Right atrium auricular region (tissue), 2 donors: ENCODE results near the gene DLG2. TPM values are rescaled to one million over a fixed set of nuclear protein-coding genes. Genes with fewer than 3 reads are reported as not detected.
"Not testable (repeated sequence)": the region's sequence is repeated elsewhere in the genome, so short reads cannot be mapped to it uniquely, and the experiment has no call there.

Experiments
- DNase-seq: peaks from one replicate; pipeline ENCODE4 v3.0.0-alpha.2; 2019; ENCODE audit warnings: low spot score
- H3K27ac ChIP-seq, 2 donors: fragments of 200-600 bp; sonication (generic); 1 replicate in 1 of 2; 2 replicates in 1 of 2; pipeline ENCODE4 v1.5.1; 2016 to 2019
- H3K27me3 ChIP-seq, 2 donors: fragments of 200-600 bp; sonication (generic); one replicate each; pipeline versions ENCODE4 v1.5.1 to v1.6.0; 2017 to 2019
- H3K36me3 ChIP-seq: fragments of 200-600 bp; sonication (generic); one replicate; pipeline ENCODE4 v1.5.1; 2016
- H3K4me1 ChIP-seq, 2 donors: fragments of 200-600 bp; sonication (generic); one replicate each; pipeline versions ENCODE4 v1.5.1 to v1.6.0; 2017 to 2019
- H3K4me3 ChIP-seq, 2 donors: fragments of 200-600 bp; sonication (generic); 1 replicate in 1 of 2; 2 replicates in 1 of 2; pipeline ENCODE4 v1.5.1; 2017 to 2019; ENCODE audit warnings: mild to moderate bottlenecking in 1 of 2, moderate library complexity in 1 of 2
- H3K9me3 ChIP-seq, 2 donors: fragments of 200-600 bp; sonication (generic); one replicate each; pipeline ENCODE4 v1.5.1; 2019
- total RNA-seq, 2 donors: library from RNA; depleted of rRNA; stranded (reverse); fragments of >200 nt; gene quantifications; one replicate each; pipeline ENCODE4 v1.1.0, GENCODE V29; 2016
- TF ChIP-seq, protein P1 (sequence below), 2 donors: fragments of 200-600 bp; sonication (generic); IDR thresholded peaks; one replicate each; pipeline ENCODE4 v1.5.1; 2019; ENCODE audit warnings: antibody characterized with exemption in 2 of 2

The DLG2 gene
- total RNA-seq, 2 donors from 2014 or later: 6.6 to 6.7 TPM

GRCh38 chr11:83601914-83602527 lies 2025.1 kb downstream of the DLG2 start:
- no peaks in the 10 kb centered on the region for H3K36me3 ChIP-seq
- H3K27ac ChIP-seq: no peak overlapping the region
- H3K4me3 ChIP-seq: no peak overlapping the region
- H3K27me3 ChIP-seq: no peaks in the 10 kb centered on the region
- TF ChIP-seq, protein P1, sequence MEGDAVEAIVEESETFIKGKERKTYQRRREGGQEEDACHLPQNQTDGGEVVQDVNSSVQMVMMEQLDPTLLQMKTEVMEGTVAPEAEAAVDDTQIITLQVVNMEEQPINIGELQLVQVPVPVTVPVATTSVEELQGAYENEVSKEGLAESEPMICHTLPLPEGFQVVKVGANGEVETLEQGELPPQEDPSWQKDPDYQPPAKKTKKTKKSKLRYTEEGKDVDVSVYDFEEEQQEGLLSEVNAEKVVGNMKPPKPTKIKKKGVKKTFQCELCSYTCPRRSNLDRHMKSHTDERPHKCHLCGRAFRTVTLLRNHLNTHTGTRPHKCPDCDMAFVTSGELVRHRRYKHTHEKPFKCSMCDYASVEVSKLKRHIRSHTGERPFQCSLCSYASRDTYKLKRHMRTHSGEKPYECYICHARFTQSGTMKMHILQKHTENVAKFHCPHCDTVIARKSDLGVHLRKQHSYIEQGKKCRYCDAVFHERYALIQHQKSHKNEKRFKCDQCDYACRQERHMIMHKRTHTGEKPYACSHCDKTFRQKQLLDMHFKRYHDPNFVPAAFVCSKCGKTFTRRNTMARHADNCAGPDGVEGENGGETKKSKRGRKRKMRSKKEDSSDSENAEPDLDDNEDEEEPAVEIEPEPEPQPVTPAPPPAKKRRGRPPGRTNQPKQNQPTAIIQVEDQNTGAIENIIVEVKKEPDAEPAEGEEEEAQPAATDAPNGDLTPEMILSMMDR (IDR thresholded peaks at IDR 0.05): no peak
- DNase-seq: no peak
- no peaks in the 10 kb centered on the region for H3K9me3 ChIP-seq
- no peaks in the 10 kb centered on the region for H3K4me1 ChIP-seq

GRCh38 chr11:83601201-83601913 lies 2025.8 kb downstream of the DLG2 start:
- TF ChIP-seq, protein P1 (IDR thresholded peaks at IDR 0.05): no peak
- H3K27me3 ChIP-seq: no peaks in the 10 kb centered on the region
- no peaks in the 10 kb centered on the region for H3K36me3 ChIP-seq
- DNase-seq: no peak
- H3K4me1 ChIP-seq: no peaks in the 10 kb centered on the region
- H3K4me3 ChIP-seq: no peak overlapping the region
- no peaks in the 10 kb centered on the region for H3K9me3 ChIP-seq
- no peak overlapping the region for H3K27ac ChIP-seq

DNA sequence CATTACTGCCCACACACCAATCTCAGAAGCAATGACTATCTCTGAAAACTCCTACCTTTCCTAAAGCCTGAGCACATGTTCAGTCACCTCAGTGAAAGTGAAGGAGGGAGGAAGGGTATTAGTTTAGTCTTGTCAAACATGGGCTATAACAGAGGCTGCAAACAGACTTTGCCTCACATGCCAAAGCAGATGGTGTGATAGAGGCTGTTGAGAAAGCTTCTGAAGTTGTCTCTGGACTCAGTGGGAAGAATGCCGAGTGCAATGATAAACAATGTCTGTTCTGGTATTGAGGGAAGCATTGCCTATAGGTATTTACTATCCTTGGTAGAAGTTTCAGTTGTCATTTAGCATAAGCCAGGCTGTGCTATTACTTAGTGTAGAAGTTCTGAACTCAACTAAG lies 2026.5 kb downstream of the DLG2 start:
- Histone ChIP-seq H3K4me3 (no peak overlapping the region), H3K27me3 (no peaks in the 10 kb centered on the region), H3K27ac (no peak overlapping the region), H3K9me3 (no peaks in the 10 kb centered on the region), H3K36me3 (no peaks in the 10 kb centered on the region), H3K4me1 (no peaks in the 10 kb centered on the region)
- TF ChIP-seq, protein P1 (IDR thresholded peaks at IDR 0.05): no peak
- DNase-seq: no peak

DNA sequence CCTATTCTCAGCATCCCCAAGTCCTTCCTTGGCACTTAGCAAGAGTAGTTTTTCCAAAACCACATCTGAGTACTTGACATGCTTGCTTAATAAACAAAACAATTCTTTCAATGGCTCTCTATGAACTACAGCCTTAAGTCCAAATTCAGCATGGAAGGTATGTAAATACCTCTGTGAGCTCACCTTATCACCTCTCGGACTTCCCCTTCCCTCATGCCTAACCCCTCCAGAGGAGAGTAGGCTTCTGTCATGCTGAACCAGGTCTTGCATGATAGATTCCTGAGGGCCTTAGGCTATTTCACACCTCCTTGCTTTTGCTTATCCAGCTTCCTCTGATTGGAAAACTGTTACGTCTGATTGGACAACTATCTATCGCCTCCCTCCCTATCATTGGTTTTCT lies 2028.1 kb downstream of the DLG2 start:
- H3K4me1 ChIP-seq: no peaks in the 10 kb centered on the region
- TF ChIP-seq, protein P1 (IDR thresholded peaks at IDR 0.05): no peak
- no peak overlapping the region for H3K27ac ChIP-seq
- no peak overlapping the region for H3K4me3 ChIP-seq
- H3K9me3 ChIP-seq: no peaks in the 10 kb centered on the region
- no peaks in the 10 kb centered on the region for H3K27me3 ChIP-seq
- no peaks in the 10 kb centered on the region for H3K36me3 ChIP-seq
- DNase-seq: no peak

DNA sequence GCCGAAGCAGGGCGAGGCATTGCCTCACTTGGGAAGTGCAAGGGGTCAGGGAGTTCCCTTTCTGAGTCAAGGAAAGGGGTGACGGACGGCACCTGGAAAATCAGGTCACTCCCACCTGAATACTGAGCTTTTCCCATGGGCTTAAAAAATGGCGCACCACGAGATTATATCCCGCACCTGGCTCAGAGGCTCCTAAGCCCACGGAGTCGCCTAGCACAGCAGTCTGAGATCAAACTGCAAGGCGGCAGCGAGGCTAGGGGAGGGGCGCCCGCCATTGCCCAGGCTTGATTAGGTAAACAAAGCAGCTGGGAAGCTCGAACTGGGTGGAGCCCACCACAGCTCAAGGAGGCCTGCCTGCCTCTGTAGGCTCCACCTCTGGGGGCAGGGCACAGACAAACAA lies 2039.3 kb downstream of the DLG2 start:
- not testable (repeated sequence) for H3K27me3 ChIP-seq, DNase-seq, H3K36me3 ChIP-seq, H3K4me1 ChIP-seq, H3K9me3 ChIP-seq, H3K27ac ChIP-seq, H3K4me3 ChIP-seq

DNA sequence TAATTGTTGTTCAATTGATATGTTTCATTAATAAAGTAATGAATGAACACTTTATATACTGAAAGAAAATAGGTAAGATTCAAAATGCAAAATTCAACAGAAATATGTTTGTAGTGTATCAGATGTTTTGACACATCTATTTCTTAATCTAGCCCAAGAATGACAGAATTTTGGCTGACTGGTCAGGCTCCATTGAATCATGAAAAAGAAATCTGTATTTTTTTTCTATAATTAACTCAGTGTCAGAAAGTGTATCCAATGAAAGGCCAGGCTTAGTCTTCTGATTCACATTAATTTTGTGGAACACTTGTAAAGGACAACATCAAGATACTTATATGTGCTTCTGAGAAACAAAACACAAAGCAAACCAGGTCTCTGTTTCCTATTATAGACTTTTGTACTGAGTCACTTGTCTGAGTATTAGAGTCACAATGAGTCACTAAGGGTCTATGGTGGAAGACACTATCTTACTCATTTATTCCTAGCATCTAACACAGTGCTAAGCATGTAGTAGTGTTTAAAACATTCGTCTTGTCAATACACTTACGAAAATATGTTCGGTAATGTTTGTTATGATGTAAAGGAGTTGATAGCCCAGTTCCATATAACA lies 2043.3 kb downstream of the DLG2 start:
- no peak for DNase-seq
- Histone ChIP-seq H3K4me3 (no peak overlapping the region), H3K36me3 (no peaks in the 10 kb centered on the region), H3K9me3 (no peaks in the 10 kb centered on the region), H3K27me3 (no peaks in the 10 kb centered on the region), H3K4me1 (no peaks in the 10 kb centered on the region), H3K27ac (no peak overlapping the region)
- TF ChIP-seq, protein P1 (IDR thresholded peaks at IDR 0.05): no peak
